Nephron (organoid): ENCODE data around the gene DLG4.
A peak's percentile ranks its signal among the peaks of the same experiment; 100 is the strongest.

ENCODE experiments used
- H3K27ac Mint-ChIP-seq, 3 experiments: 2 replicates each; pipeline ENCODE4 v1.8.0; 2020; ENCODE audit warnings: mixed read lengths in 3 of 3, mild to moderate bottlenecking in 2 of 3, moderate library complexity in 1 of 3
- H3K27me3 Mint-ChIP-seq: 2 replicates; pipeline ENCODE4 v1.8.0; 2021; ENCODE audit warnings: low read depth, mild to moderate bottlenecking, moderate library complexity, mixed read lengths
- H3K36me3 Mint-ChIP-seq: 2 replicates; pipeline ENCODE4 v1.8.0; 2020; ENCODE audit warnings: low read depth, mixed read lengths
- H3K4me1 Mint-ChIP-seq: 2 replicates; pipeline ENCODE4 v1.8.0; 2020; ENCODE audit warnings: mixed read lengths
- H3K4me3 Mint-ChIP-seq, 3 experiments: 2 replicates each; pipeline ENCODE4 v1.8.0; 2020; ENCODE audit warnings: mild to moderate bottlenecking in 3 of 3, mixed read lengths in 3 of 3, moderate library complexity in 2 of 3
- H3K9me3 Mint-ChIP-seq: 2 replicates; pipeline ENCODE4 v1.8.0; 2020; ENCODE audit warnings: mixed read lengths
- TF ChIP-seq, protein P1 (sequence below), 3 experiments: fragments of 200-600 bp; sonication (generic); IDR thresholded peaks; one replicate each; pipeline ENCODE4 v1.5.0; 2021; ENCODE audit warnings: antibody characterized with exemption in 3 of 3; ENCODE audit not compliant: unreplicated experiment in 3 of 3

DLG4 gene

DNA sequence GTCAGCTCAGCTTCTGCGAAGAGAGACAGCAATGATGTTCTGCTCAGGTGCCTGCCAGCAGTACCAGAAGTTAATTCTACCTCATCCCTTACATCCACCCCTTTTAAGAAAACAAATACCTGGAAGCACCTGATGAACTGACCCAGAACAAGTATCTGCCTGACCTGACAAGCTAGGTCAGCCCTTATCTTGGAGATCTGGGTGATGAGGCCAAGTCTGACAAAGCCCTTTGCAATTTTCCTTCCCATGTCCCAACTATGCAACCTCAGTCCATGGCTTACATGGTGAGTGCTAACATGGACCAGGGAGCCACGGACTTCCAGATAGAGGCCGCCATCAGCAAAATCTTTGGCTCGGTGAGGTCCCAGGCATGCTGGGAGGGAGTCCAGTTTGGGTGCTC is 3.7 kb upstream of the DLG4 start:
- TF ChIP-seq, protein P1, sequence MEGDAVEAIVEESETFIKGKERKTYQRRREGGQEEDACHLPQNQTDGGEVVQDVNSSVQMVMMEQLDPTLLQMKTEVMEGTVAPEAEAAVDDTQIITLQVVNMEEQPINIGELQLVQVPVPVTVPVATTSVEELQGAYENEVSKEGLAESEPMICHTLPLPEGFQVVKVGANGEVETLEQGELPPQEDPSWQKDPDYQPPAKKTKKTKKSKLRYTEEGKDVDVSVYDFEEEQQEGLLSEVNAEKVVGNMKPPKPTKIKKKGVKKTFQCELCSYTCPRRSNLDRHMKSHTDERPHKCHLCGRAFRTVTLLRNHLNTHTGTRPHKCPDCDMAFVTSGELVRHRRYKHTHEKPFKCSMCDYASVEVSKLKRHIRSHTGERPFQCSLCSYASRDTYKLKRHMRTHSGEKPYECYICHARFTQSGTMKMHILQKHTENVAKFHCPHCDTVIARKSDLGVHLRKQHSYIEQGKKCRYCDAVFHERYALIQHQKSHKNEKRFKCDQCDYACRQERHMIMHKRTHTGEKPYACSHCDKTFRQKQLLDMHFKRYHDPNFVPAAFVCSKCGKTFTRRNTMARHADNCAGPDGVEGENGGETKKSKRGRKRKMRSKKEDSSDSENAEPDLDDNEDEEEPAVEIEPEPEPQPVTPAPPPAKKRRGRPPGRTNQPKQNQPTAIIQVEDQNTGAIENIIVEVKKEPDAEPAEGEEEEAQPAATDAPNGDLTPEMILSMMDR (IDR thresholded peaks at IDR 0.05; ENCODE audit: unreplicated experiment in 3 of 3) = no peak
- Mint-ChIP-seq H3K9me3 (no peaks in the 10 kb centered on the region), H3K4me1 (peaks cover 33% of the 10 kb centered on the region), H3K27ac (no peak overlapping the region), H3K36me3 (peaks cover 29% of the 10 kb centered on the region), H3K27me3 (peaks cover 4% of the 10 kb centered on the region), H3K4me3 (peak overlapping the region in 1 of 3 experiments; percentile 34)

DNA sequence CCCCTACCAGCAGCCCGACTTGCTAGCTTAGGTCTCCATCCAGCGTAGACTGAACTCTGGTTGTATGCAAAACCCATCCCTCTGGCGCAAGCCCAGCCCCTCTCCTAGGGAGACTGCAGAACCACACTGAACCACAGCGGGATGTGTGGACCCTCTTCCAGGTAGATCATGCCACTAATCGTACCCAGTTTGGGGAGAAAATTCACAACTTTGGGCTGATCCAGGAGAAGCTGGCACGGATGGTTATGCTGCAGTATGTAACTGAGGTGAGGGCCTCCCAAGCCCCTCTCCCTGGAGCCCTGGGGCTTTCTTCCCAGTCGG is 3.3 kb upstream of the DLG4 start:
- TF ChIP-seq, protein P1 (IDR thresholded peaks at IDR 0.05; ENCODE audit: unreplicated experiment in 3 of 3) = no peak
- no peaks in the 10 kb centered on the region for H3K9me3 Mint-ChIP-seq
- H3K27me3 Mint-ChIP-seq = peaks cover 4% of the 10 kb centered on the region
- peak overlapping the region; percentile 19 to 63 (median 51) for H3K4me3 Mint-ChIP-seq
- H3K27ac Mint-ChIP-seq = no peak overlapping the region
- peaks cover 37% of the 10 kb centered on the region for H3K4me1 Mint-ChIP-seq
- H3K36me3 Mint-ChIP-seq = peaks cover 25% of the 10 kb centered on the region

DNA sequence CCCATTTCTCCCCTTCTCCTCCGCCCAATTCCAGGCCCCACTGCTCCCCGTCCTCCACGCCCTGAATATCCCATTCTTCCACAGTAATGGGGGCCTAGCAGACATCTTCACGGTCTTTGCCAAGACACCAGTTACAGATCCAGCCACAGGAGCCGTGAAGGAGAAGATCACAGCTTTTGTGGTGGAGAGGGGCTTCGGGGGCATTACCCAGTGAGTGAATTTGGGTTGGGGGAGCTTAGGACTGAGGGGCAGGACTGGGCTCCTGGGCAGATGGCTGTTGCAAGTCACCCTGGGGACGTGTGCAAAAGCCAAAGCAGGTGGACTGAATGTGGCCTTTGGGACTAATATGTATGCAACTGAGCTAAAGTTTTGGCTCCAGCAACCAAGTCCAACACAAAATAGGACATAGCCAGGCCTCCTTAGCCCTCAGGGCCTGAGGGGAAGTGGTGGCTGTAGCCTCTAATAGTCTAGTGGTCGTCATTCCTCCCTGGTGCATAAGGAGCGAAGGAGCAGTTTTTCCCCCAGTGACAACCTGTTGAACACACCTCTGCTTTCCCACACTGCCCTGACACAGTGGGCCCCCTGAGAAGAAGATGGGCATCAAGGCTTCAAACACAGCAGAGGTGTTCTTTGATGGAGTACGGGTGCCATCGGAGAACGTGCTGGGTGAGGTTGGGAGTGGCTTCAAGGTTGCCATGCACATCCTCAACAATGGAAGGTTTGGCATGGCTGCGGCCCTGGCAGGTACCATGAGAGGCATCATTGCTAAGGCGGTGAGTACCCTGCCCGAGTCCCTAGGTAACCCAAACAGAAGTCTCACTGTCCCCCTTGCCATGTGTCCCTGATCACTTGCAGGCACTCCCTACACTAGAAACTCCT is 2.7 kb upstream of the DLG4 start:
- H3K36me3 Mint-ChIP-seq = peaks cover 22% of the 10 kb centered on the region
- H3K27me3 Mint-ChIP-seq = peaks cover 4% of the 10 kb centered on the region
- TF ChIP-seq, protein P1 (IDR thresholded peaks at IDR 0.05; ENCODE audit: unreplicated experiment in 3 of 3) = no peak
- H3K4me1 Mint-ChIP-seq = peaks cover 43% of the 10 kb centered on the region
- H3K9me3 Mint-ChIP-seq = no peaks in the 10 kb centered on the region
- H3K27ac Mint-ChIP-seq = peak overlapping the region in 2 of 3 experiments; percentile 18 to 96
- H3K4me3 Mint-ChIP-seq = peak overlapping the region; percentile 89 to 97 (median 93)

DNA sequence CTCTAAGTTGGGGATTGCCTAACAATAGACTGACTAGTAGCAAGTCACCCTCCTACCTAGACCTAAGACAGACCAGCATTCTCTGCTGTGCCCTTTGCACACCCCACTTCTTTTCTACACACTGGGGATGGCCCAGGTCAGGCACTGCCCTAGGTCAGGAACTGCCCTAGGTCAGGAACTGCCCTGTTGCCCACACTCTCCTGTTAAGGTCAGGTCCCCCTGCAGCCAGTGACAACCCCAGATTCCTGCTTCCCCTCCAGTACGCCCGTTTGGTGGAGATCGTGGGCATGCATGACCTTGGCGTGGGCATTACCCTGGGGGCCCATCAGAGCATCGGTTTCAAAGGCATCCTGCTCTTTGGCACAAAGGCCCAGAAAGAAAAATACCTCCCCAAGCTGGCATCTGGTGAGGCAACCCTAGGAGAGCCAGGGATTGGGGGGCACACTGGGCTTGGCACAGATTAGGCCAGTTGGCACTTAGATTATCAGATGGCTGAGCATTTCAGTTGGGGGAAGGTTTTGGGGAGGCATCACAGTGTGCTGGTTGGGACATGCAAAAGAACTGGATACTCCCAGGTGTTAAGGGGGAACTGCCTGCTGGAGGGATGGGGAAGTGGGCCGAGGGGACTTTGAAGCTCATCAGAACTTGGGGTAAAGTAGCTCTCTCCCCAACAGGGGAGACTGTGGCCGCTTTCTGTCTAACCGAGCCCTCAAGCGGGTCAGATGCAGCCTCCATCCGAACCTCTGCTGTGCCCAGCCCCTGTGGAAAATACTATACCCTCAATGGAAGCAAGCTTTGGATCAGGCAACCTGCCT is 1.8 kb upstream of the DLG4 start:
- H3K4me3 Mint-ChIP-seq = peak overlapping the region; percentile 89 to 97 (median 93)
- peaks cover 19% of the 10 kb centered on the region for H3K36me3 Mint-ChIP-seq
- peaks cover 47% of the 10 kb centered on the region for H3K4me1 Mint-ChIP-seq
- peaks cover 4% of the 10 kb centered on the region for H3K27me3 Mint-ChIP-seq
- no peaks in the 10 kb centered on the region for H3K9me3 Mint-ChIP-seq
- peak overlapping the region; percentile 89 to 96 (median 95) for H3K27ac Mint-ChIP-seq
- TF ChIP-seq, protein P1 (IDR thresholded peaks at IDR 0.05; ENCODE audit: unreplicated experiment in 3 of 3) = no peak

DNA sequence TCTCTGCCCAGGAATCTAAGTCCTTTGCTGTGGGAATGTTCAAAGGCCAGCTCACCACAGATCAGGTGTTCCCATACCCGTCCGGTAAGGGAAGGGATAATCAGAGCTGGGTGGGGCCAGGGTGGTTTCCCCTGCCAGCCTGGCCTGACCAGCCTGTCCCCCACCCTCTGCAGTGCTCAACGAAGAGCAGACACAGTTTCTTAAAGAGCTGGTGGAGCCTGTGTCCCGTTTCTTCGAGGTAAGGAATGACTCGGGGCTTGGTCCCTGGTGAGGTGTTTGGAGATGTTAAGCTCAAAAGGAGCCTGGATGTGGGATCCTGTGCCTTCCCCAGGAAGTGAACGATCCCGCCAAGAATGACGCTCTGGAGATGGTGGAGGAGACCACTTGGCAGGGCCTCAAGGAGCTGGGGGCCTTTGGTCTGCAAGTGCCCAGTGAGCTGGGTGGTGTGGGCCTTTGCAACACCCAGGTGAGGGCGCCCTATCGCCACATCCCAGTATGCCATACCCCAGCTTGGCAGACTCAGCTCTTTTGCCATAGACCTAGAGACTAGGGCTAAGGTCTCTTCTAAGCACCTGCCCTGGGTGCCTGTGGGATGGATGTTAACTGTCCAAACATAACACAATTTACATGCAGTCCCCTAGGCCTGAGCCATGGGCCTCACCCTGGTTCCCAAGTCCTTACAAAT is 1.1 kb upstream of the DLG4 start:
- Mint-ChIP-seq H3K27me3 (peaks cover 4% of the 10 kb centered on the region), H3K4me1 (peaks cover 54% of the 10 kb centered on the region), H3K27ac (peak overlapping the region; percentile 89 to 96 (median 95)), H3K9me3 (no peaks in the 10 kb centered on the region), H3K4me3 (peak overlapping the region; percentile 89 to 97 (median 93)), H3K36me3 (peaks cover 19% of the 10 kb centered on the region)
- TF ChIP-seq, protein P1 (IDR thresholded peaks at IDR 0.05; ENCODE audit: unreplicated experiment in 3 of 3) = peak in 2 of 3 experiments; percentile 21 to 26
